K562 (cell line): ENCODE results near the gene ZFPM1. TPM values are rescaled to one million over a fixed set of nuclear protein-coding genes. Genes with fewer than 3 reads are reported as not detected.

Source experiments
- ADNP ChIP-seq: fragments of 200-800 bp; sonication (Bioruptor generic); IDR thresholded peaks from 2 replicates; pipeline ENCODE4 v1.6.1; 2016; ENCODE audit warnings: missing genetic modification characterization, missing compliant biosample characterization
- KDM5B ChIP-seq: fragments of 200-600 bp; sonication (generic); IDR thresholded peaks from 2 replicates; pipeline ENCODE4 v1.6.1; 2012; ENCODE audit warnings: low read depth, mild to moderate bottlenecking, moderate library complexity, low read length, control low read depth, inconsistent platforms; ENCODE audit not compliant: insufficient replicate concordance
- MCM5 ChIP-seq: fragments of 450-650 bp; IDR thresholded peaks from 2 replicates; pipeline ENCODE4 v1.6.1; 2016; ENCODE audit warnings: low read depth
- NFE2 ChIP-seq: IDR thresholded peaks from 2 replicates; pipeline ENCODE4 v1.6.1; 2014; ENCODE audit warnings: antibody characterized with exemption, low read depth
- NR2C1 ChIP-seq, 2 experiments: fragments of 450-650 bp; IDR thresholded peaks; 2 replicates each; pipeline ENCODE4 v1.6.1; 2017; ENCODE audit warnings: mild to moderate bottlenecking in 2 of 2, antibody characterized with exemption in 1 of 2, inconsistent platforms in 1 of 2, missing compliant biosample characterization in 1 of 2, missing genetic modification characterization in 1 of 2
- PHB2 ChIP-seq: fragments of 450-650 bp; IDR thresholded peaks from 2 replicates; pipeline ENCODE4 v1.6.1; 2017; ENCODE audit warnings: low read depth
- PPARD ChIP-seq: fragments of 250-450 bp; sonication (Bioruptor Pico); IDR thresholded peaks from 2 replicates; pipeline ENCODE4 v1.8.0; 2022; ENCODE audit warnings: inconsistent platforms, mild to moderate bottlenecking, moderate library complexity
- RBFOX2 ChIP-seq: fragments of 200-400 bp; formaldehyde crosslinking; IDR thresholded peaks from 2 replicates; pipeline ENCODE4 v1.6.1; 2017; ENCODE audit warnings: low read depth, mild to moderate bottlenecking, low read length, moderate library complexity
- RBM34 ChIP-seq: fragments of 200-400 bp; formaldehyde crosslinking; IDR thresholded peaks from 2 replicates; pipeline ENCODE4 v1.6.1; 2018; ENCODE audit warnings: low read length, borderline replicate concordance; ENCODE audit not compliant: insufficient read depth
- SMAD1 ChIP-seq: fragments of 150-350 bp; IDR thresholded peaks from 2 replicates; pipeline ENCODE4 v1.6.1; 2014; ENCODE audit warnings: low read length, low read depth; ENCODE audit not compliant: partially characterized antibody
- ZNF408 ChIP-seq: fragments of 250-450 bp; sonication (Bioruptor Pico); IDR thresholded peaks from 2 replicates; pipeline ENCODE4 v1.4.0; 2020; ENCODE audit warnings: low read depth, mild to moderate bottlenecking, moderate library complexity
- ZNF77 ChIP-seq: fragments of 250-450 bp; sonication (Bioruptor Pico); IDR thresholded peaks from 2 replicates; pipeline ENCODE4 v1.5.0; 2020
- polyA plus RNA-seq, 8 experiments: library from polyadenylated mRNA; depleted of rRNA in 4 of 8; stranded (reverse) in 5 of 8; unstranded in 3 of 8; fragments of >200 nt; fragmentation: Nextera tagmentation in 2 of 8; fragmentation: Illumina TruSeq in 1 of 8; extraction: Ambion mirVana in 2 of 8; extraction: Trizol in 1 of 8; gene quantifications; 2 replicates each; pipeline versions ENCODE4 v1.2.1 to v1.2.3, GENCODE V29; 2011 to 2014; ENCODE audit warnings: inconsistent platforms in 1 of 8, missing spikeins in 1 of 8
- total RNA-seq, 7 experiments: library from RNA; depleted of rRNA in 6 of 7; stranded (reverse); fragments of >200 nt in 6 of 7; fragmentation: Illumina TruSeq in 2 of 7; extraction: Trizol in 2 of 7; gene quantifications; 2 replicates each; pipeline versions ENCODE4 v1.2.1 to v1.2.3, GENCODE V29; 2011 to 2021; ENCODE audit warnings: low replicate concordance in 1 of 7
- TF ChIP-seq, protein P1 (sequence below): fragments of 250-450 bp; sonication (Bioruptor Pico); IDR thresholded peaks from 2 replicates; pipeline ENCODE4 v1.5.0; 2021; ENCODE audit warnings: mild to moderate bottlenecking, moderate library complexity
- TF ChIP-seq, protein P2 (sequence below): sonication (generic); formaldehyde crosslinking; IDR thresholded peaks from 2 replicates; pipeline ENCODE4 v1.8.0; 2022; ENCODE audit warnings: mild to moderate bottlenecking, low read depth, missing genetic modification reagents
- TF ChIP-seq, protein P3 (sequence below): fragments of 450-650 bp; IDR thresholded peaks from 2 replicates; pipeline ENCODE4 v1.6.1; 2016; ENCODE audit warnings: missing biosample characterization, missing genetic modification characterization
- TF ChIP-seq, protein P4 (sequence below): fragments of 250-450 bp; sonication (Bioruptor Pico); IDR thresholded peaks from 2 replicates; pipeline ENCODE4 v1.8.0; 2021; ENCODE audit warnings: moderate library complexity, mild to moderate bottlenecking, inconsistent platforms

ZFPM1 gene
- total and polyA plus RNA-seq, 9 of the 15 experiments (the other 6 are each of a cell fraction or from before 2014, with no cell fraction given), result 0.03 to 35.9 (median 1.4) TPM

DNA sequence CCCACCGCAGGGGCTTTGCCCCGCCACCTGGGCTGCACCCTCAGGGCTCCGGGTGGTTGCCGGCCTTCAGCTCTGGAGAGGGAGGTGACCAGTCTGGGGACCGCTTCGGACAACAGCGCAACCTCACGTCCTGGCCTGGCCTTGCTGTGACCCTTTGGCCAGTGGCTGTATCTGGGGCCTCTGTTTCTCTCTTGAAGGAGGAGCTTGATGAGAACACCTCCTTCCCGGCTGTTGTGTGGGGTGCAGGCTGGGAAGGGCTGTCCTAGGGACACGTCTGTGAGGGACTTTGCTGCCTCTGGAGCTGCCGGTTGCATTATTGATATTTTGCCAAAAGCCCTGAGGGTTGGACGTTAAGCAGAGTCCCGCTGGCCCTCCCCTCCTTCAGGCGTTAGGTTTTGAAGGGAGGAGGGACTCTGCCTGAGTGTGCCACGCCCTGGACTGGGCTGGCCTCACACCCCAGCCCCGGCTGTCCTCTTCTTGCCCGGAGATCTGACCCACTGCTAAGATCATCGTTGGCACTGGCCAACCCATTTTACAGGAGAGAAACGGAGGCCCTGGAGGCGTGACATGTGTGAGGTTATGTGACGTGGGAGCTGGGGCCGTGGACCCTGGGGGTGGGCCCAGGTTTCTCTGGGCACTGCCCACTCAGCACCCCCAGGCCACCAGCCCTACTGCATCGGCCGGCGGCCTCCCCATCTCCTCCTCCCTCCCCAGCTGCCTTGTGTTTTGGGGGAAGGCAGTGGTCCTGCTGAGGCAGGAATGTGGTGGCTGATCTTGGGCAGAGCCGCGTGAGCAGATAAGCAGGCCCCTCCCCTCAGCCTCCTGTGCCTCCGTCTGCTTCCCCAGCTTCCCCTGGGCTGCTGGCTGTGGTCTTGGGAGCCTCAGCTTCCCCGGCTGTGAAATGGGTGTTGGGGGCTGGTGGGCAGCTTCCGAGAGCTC, 8.5 kb downstream of the ZFPM1 start (continued):
- TF ChIP-seq, protein P1, sequence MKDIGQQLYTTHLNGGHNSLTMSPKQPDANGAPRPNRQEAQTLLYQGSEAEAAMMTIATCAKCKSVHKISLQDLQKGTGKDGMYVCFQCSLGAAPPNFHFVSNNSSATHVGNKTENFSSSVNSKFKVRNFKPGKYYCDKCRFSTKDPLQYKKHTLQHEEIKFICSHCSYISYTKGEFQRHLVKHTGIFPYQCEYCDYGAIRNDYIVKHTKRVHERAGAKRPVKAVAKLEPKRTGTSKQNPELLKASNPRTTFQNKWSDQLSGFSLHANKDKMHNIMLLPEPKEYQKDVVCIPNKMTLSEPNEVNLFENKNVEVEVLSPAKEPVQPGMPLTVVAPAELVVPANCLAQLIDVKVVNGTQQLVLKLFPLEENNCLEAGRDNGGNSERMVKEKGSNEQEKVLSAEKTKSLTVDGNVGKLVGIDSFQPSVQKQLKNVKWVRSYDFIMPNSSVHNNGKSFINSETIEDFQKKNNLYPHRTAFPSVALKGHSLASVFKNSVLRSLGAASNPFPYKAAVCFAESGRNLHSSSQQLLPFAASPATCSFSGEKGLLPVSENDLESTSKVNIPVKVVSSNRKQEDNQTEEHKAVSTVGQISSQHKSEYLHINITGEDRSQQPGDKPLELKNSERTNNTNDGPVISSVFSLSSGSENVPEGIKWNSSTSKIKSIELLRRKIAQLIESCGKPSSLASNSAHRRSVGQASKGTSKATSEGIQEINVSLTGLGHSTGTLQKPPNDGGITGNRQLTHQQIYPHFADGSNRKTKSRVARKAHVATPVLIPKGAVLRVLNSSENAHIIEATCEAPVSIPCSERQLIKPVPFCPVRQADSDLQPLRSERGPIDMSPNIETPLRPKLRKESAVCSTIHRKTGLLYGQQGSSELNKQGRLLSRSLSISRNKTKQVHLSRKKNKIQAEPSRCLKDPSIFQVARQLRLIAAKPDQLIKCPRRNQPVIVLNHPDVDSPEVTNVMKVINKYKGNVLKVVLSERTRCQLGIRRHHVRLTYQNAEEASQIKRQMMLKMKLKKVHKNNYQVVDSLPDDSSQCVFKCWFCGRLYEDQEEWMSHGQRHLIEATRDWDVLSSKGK (CRISPR knock-in tag), result no peak
- TF ChIP-seq, protein P2, sequence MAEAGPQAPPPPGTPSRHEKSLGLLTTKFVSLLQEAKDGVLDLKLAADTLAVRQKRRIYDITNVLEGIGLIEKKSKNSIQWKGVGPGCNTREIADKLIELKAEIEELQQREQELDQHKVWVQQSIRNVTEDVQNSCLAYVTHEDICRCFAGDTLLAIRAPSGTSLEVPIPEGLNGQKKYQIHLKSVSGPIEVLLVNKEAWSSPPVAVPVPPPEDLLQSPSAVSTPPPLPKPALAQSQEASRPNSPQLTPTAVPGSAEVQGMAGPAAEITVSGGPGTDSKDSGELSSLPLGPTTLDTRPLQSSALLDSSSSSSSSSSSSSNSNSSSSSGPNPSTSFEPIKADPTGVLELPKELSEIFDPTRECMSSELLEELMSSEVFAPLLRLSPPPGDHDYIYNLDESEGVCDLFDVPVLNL (CRISPR knock-in tag), result no peak
- TF ChIP-seq KDM5B (peak; percentile 29), RBFOX2 (peak; percentile 47; the same call in 1 of the 2 replicates), MCM5 (no peak), ZNF408 (no peak), SMAD1 (no peak), RBM34 (no peak), NR2C1 (IDR thresholded peaks at IDR 0.05) (no peak), NR2C1 (tag; IDR thresholded peaks at IDR 0.05) (no peak), ADNP (tag) (no peak), PHB2 (no peak), PPARD (no peak), ZNF77 (no peak), NFE2 (no peak)
- TF ChIP-seq, protein P3, sequence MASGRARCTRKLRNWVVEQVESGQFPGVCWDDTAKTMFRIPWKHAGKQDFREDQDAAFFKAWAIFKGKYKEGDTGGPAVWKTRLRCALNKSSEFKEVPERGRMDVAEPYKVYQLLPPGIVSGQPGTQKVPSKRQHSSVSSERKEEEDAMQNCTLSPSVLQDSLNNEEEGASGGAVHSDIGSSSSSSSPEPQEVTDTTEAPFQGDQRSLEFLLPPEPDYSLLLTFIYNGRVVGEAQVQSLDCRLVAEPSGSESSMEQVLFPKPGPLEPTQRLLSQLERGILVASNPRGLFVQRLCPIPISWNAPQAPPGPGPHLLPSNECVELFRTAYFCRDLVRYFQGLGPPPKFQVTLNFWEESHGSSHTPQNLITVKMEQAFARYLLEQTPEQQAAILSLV, result no peak
- TF ChIP-seq, protein P4, sequence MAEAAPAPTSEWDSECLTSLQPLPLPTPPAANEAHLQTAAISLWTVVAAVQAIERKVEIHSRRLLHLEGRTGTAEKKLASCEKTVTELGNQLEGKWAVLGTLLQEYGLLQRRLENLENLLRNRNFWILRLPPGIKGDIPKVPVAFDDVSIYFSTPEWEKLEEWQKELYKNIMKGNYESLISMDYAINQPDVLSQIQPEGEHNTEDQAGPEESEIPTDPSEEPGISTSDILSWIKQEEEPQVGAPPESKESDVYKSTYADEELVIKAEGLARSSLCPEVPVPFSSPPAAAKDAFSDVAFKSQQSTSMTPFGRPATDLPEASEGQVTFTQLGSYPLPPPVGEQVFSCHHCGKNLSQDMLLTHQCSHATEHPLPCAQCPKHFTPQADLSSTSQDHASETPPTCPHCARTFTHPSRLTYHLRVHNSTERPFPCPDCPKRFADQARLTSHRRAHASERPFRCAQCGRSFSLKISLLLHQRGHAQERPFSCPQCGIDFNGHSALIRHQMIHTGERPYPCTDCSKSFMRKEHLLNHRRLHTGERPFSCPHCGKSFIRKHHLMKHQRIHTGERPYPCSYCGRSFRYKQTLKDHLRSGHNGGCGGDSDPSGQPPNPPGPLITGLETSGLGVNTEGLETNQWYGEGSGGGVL, result no peak
